ENCODE data around the gene LPP.

GRCh38 chr3:188218603-188219002 lies 64.6 kb downstream of the LPP start:
- TF ChIP-seq CTCF (IDR thresholded peaks at IDR 0.05) = no peak
- no peak for TF ChIP-seq POLR2A (IDR thresholded peaks at IDR 0.05)

Measured in tibial nerve (tissue), 3 donors.